A549 (cell line): ENCODE results near the gene ROR2. TPM values are rescaled to one million over a fixed set of nuclear protein-coding genes. Genes with fewer than 3 reads are reported as not detected.

Experiments used
- ATAC-seq, 2 experiments: fragments of 200-7000 bp in 1 of 2; fragments of >200 bp in 1 of 2; cut with Nextera tagmentation in 1 of 2; cut with Tn5 transposase in 1 of 2; 3 replicates each; pipeline versions ENCODE4 v1.8.0 to v1.9.1; 2018 to 2020; ENCODE audit warnings: mild to moderate bottlenecking in 1 of 2, moderate library complexity in 1 of 2
- CTCF ChIA-PET: fragments of 300-600 bp; sonication (Branson Sonifier 250); formaldehyde crosslinking; extraction: SDS; loops from one replicate; lab custom pipeline; 2021; ENCODE audit warnings: antibody characterized with exemption, inconsistent platforms; lab: Yijun Ruan, JAX
- POLR2A ChIA-PET: fragments of 350-600 bp; formaldehyde crosslinking; extraction: SDS; loops from one replicate; lab custom pipeline; 2021; ENCODE audit warnings: antibody characterized with exemption, inconsistent platforms; lab: Yijun Ruan, JAX
- DNase-seq, 2 experiments: peaks; one replicate each; pipeline versions ENCODE4 v3.0.0 to v3.0.0-alpha.2; 2011 to 2016; ENCODE audit warnings: low read depth in 1 of 2, low spot score in 1 of 2
- FAIRE-seq: peaks from 2 replicates; lab custom pipeline; 2011; peaks lifted over from hg19 to GRCh38; lab: Jason Lieb, UNC
- H3K27ac ChIP-seq, 2 experiments: fragments of >200 bp; sonication (Bioruptor Twin); formaldehyde crosslinking; 3 replicates each; pipeline ENCODE4 v1.5.1; 2016 to 2017
- H3K4me1 ChIP-seq: fragments of >200 bp; sonication (Bioruptor Twin); formaldehyde crosslinking; 3 replicates; pipeline ENCODE4 v1.6.1; 2016
- H3K4me2 ChIP-seq: fragments of >200 bp; sonication (Bioruptor Twin); formaldehyde crosslinking; 3 replicates; pipeline ENCODE4 v1.6.1; 2016
- H3K4me3 ChIP-seq: fragments of >200 bp; sonication (Bioruptor Twin); formaldehyde crosslinking; 3 replicates; pipeline ENCODE4 v1.5.1; 2016
- H3K9me3 ChIP-seq: fragments of >200 bp; sonication (Bioruptor Twin); formaldehyde crosslinking; 3 replicates; pipeline ENCODE4 v1.6.1; 2016
- ATOH8 ChIP-seq: fragments of 250-450 bp; sonication (Bioruptor Pico); IDR thresholded peaks from 2 replicates; pipeline ENCODE4 v1.5.0; 2020; ENCODE audit warnings: low read depth, mild to moderate bottlenecking, moderate library complexity
- BCL3 ChIP-seq: fragments of >200 bp; sonication (Bioruptor Twin); formaldehyde crosslinking; IDR thresholded peaks from 3 replicates; pipeline ENCODE4 v1.6.1; 2016
- CBX2 ChIP-seq: fragments of 200-600 bp; sonication (generic); IDR thresholded peaks from 2 replicates; pipeline ENCODE4 v1.6.1; 2016; ENCODE audit warnings: low read depth, mild to moderate bottlenecking, borderline replicate concordance
- CEBPB ChIP-seq, 2 experiments: fragments of >200 bp in 1 of 2; sonication (Bioruptor Twin) in 1 of 2; formaldehyde crosslinking in 1 of 2; IDR thresholded peaks; 2 replicates each; pipeline ENCODE4 v1.6.1; 2012 to 2016
- EP300 ChIP-seq, 2 experiments: fragments of >200 bp; sonication (Bioruptor Twin); formaldehyde crosslinking; IDR thresholded peaks; 2 replicates in 1 of 2; 3 replicates in 1 of 2; pipeline ENCODE4 v1.6.1; 2016 to 2017
- ESRRA ChIP-seq: fragments of 150-350 bp; IDR thresholded peaks from 2 replicates; pipeline ENCODE4 v1.6.1; 2014; ENCODE audit warnings: mild to moderate bottlenecking, low read length, borderline replicate concordance
- GATA3 ChIP-seq: IDR thresholded peaks from 2 replicates; pipeline ENCODE4 v1.6.1; 2012; ENCODE audit warnings: borderline replicate concordance
- HDAC2 ChIP-seq: fragments of 200-600 bp; sonication (generic); IDR thresholded peaks from 2 replicates; pipeline ENCODE4 v1.6.1; 2016
- HES2 ChIP-seq: fragments of >200 bp; sonication (Bioruptor Twin); formaldehyde crosslinking; IDR thresholded peaks from 2 replicates; pipeline ENCODE4 v1.6.1; 2016
- HMGXB4 ChIP-seq: fragments of 250-450 bp; sonication (Bioruptor Pico); IDR thresholded peaks from 2 replicates; pipeline ENCODE4 v1.5.0; 2021; ENCODE audit warnings: mild to moderate bottlenecking, moderate library complexity, borderline replicate concordance
- MYC ChIP-seq: IDR thresholded peaks from 2 replicates; pipeline ENCODE4 v1.6.1; 2012; ENCODE audit warnings: mild to moderate bottlenecking, inconsistent platforms, low read length, improper control_type of control experiment, borderline replicate concordance
- NR3C1 ChIP-seq: fragments of >200 bp; sonication (Bioruptor Twin); formaldehyde crosslinking; IDR thresholded peaks from 3 replicates; pipeline ENCODE4 v1.6.1; 2017
- PHF8 ChIP-seq: fragments of 200-600 bp; sonication (generic); IDR thresholded peaks from 2 replicates; pipeline ENCODE4 v1.6.1; 2016; ENCODE audit warnings: low read depth, mild to moderate bottlenecking, antibody characterized with exemption, moderate library complexity, borderline replicate concordance
- POLR2AphosphoS2 ChIP-seq: conservative IDR thresholded peaks from 2 replicates; pipeline ENCODE4 v1.6.1; 2012; ENCODE audit warnings: low read length, improper control_type of control experiment, inconsistent platforms
- RAD21 ChIP-seq, 2 experiments: fragments of >200 bp in 1 of 2; sonication (Bioruptor Twin) in 1 of 2; formaldehyde crosslinking in 1 of 2; IDR thresholded peaks in 1 of 2; conservative IDR thresholded peaks in 1 of 2; 2 replicates in 1 of 2; 3 replicates in 1 of 2; pipeline ENCODE4 v1.6.1; 2012 to 2018; ENCODE audit warnings: inconsistent platforms in 1 of 2
- RARB ChIP-seq: fragments of 250-450 bp; sonication (Bioruptor Pico); IDR thresholded peaks from 2 replicates; pipeline ENCODE4 v1.8.0; 2021; ENCODE audit warnings: mild to moderate bottlenecking, moderate library complexity
- RCOR1 ChIP-seq: fragments of 150-350 bp; IDR thresholded peaks from 2 replicates; pipeline ENCODE4 v1.6.1; 2014; ENCODE audit warnings: antibody characterized with exemption, low read length, low read depth
- REST ChIP-seq: fragments of 200-600 bp; sonication (generic); IDR thresholded peaks from 2 replicates; pipeline ENCODE4 v1.6.1; 2016; ENCODE audit warnings: antibody characterized with exemption, mild to moderate bottlenecking, moderate library complexity
- RFX5 ChIP-seq: fragments of 450-650 bp; IDR thresholded peaks from 2 replicates; pipeline ENCODE4 v1.7.1; 2014; ENCODE audit warnings: antibody characterized with exemption, mild to moderate bottlenecking, moderate library complexity
- SMC3 ChIP-seq: fragments of >200 bp; sonication (Bioruptor Twin); formaldehyde crosslinking; IDR thresholded peaks from 3 replicates; pipeline ENCODE4 v1.6.1; 2018; ENCODE audit warnings: inconsistent platforms
- ZC3H11A ChIP-seq: fragments of 450-650 bp; IDR thresholded peaks from 2 replicates; pipeline ENCODE4 v1.6.1; 2014; ENCODE audit warnings: antibody characterized with exemption, mild to moderate bottlenecking
- ZSCAN20 ChIP-seq: fragments of 250-450 bp; sonication (Bioruptor Pico); IDR thresholded peaks from 2 replicates; pipeline ENCODE4 v1.8.0; 2022; ENCODE audit warnings: mild to moderate bottlenecking, moderate library complexity
- WGBS: methylation state at CpG from one replicate; pipeline ENCODE4 v1.1.6; 2017; ENCODE audit errors: missing lambda C conversion rate; 5-methylcytosine and 5-hydroxymethylcytosine counted together
- polyA plus RNA-seq, 4 experiments: library from polyadenylated mRNA; depleted of rRNA in 3 of 4; stranded (reverse); fragments of >200 nt; fragmentation: RNase III in 1 of 4; extraction: RNeasy Plus Mini Kit Qiagen cat#74134 plus additional on column Dnase treatment in 1 of 4; gene quantifications; 2 replicates in 3 of 4; 3 replicates in 1 of 4; pipeline ENCODE4 v1.2.3, GENCODE V29; 2011 to 2017
- TF ChIP-seq, protein P1 (sequence below): fragments of >200 bp; sonication (Bioruptor Twin); formaldehyde crosslinking; IDR thresholded peaks from 3 replicates; pipeline ENCODE4 v1.5.1; 2016
- TF ChIP-seq, protein P2 (sequence below): fragments of 450-650 bp; IDR thresholded peaks from 2 replicates; pipeline ENCODE4 v1.6.1; 2014; ENCODE audit warnings: antibody characterized with exemption
- TF ChIP-seq, protein P3 (sequence below): IDR thresholded peaks from 2 replicates; pipeline ENCODE4 v1.6.1; 2012

ROR2 gene
- polyA plus RNA-seq, 2 of the 4 experiments (the other 2 are of a cell fraction) = 0.12 to 0.53 TPM

DNA sequence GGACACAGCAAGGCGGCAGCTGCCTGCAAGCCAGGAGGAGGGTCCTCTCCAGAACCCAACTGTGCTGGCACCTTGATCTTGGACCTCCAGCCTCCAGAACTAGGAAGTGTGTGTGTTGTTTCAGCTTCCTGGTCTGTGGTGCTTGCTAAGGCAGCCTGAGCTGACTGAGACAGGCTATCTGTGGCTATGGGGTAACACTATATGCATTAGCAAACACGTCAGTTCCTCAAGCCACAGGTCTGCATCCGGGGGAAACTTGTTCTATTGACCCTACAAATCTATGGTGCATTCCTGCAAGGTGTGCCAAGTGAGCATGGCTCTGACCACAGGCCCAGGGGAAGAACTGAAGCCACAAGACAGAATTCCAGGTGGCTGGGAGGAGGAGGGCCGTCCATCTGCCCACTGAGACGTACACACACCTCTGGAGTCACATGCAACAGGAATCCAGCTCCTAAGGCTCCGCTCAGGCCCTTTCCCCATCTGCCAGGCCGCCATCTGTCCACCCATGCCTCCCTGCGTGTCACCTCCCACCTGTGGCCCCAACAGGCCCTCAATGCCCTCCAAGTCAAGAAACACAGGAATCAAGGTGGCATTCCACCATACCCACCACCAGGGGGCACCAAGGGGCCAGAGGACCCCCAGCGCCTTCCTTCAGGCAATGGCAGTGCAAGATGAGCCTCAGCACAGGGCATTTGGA lies 174.9 kb downstream of the ROR2 start:
- FAIRE-seq (no peak), ATAC-seq (peak; percentile 83 to 95)
- POLR2A ChIA-PET = no interaction called here
- CTCF ChIA-PET = interaction anchor here (0.5 to 3.4 kb wide), 19 partner anchors 8 to 1002 kb away, joined by 3 to 35 read pairs (median 4); partner anchors contain the start of gene ROR2
- TF ChIP-seq RFX5 = no peak
- TF ChIP-seq RAD21 (conservative IDR thresholded peaks at IDR 0.05 in 1 of 2, IDR thresholded peaks at IDR 0.05 in 1 of 2) = peak; percentile 78 to 89
- TF ChIP-seq ZSCAN20 (CRISPR knock-in tag) = no peak
- TF ChIP-seq HDAC2 = no peak
- TF ChIP-seq ESRRA = peak; percentile 38; the same call in 1 of the 2 replicates
- no peak for TF ChIP-seq POLR2AphosphoS2
- TF ChIP-seq SMC3 = peak; percentile 75
- TF ChIP-seq, protein P1, sequence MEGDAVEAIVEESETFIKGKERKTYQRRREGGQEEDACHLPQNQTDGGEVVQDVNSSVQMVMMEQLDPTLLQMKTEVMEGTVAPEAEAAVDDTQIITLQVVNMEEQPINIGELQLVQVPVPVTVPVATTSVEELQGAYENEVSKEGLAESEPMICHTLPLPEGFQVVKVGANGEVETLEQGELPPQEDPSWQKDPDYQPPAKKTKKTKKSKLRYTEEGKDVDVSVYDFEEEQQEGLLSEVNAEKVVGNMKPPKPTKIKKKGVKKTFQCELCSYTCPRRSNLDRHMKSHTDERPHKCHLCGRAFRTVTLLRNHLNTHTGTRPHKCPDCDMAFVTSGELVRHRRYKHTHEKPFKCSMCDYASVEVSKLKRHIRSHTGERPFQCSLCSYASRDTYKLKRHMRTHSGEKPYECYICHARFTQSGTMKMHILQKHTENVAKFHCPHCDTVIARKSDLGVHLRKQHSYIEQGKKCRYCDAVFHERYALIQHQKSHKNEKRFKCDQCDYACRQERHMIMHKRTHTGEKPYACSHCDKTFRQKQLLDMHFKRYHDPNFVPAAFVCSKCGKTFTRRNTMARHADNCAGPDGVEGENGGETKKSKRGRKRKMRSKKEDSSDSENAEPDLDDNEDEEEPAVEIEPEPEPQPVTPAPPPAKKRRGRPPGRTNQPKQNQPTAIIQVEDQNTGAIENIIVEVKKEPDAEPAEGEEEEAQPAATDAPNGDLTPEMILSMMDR = peak; percentile 77
- TF ChIP-seq, all 56 proteins: peak for 4
- no peaks in the 10 kb centered on the region for H3K4me1 ChIP-seq
- no peaks in the 10 kb centered on the region for H3K9me3 ChIP-seq
- no peak overlapping the region for H3K4me3 ChIP-seq
- no peak overlapping the region for H3K27ac ChIP-seq
- H3K4me2 ChIP-seq = no peak overlapping the region
- 43% methylated on average over 9 of the region's 9 CpGs for WGBS
- DNase-seq = peak; percentile 66 to 75

- ATAC-seq (no peak), FAIRE-seq (no peak), DNase-seq (no peak)
- Histone ChIP-seq H3K4me3 (no peak overlapping the region), H3K4me1 (no peaks in the 10 kb centered on the region), H3K4me2 (no peak overlapping the region), H3K27ac (no peak overlapping the region), H3K9me3 (no peaks in the 10 kb centered on the region)
- POLR2A ChIA-PET = no interaction called here
- WGBS = 46% methylated on average over 14 of the region's 14 CpGs
- CTCF ChIA-PET = interaction anchor here (0.9 to 1.8 kb wide), 4 partner anchors 9 to 858 kb away, joined by 3 to 7 read pairs (median 6); partner anchors contain the start of gene ROR2
- TF ChIP-seq CBX2 = no peak
- no peak for TF ChIP-seq EP300 (IDR thresholded peaks at IDR 0.05)
- TF ChIP-seq PHF8 = no peak
- TF ChIP-seq BCL3 = no peak
- no peak for TF ChIP-seq RAD21 (conservative IDR thresholded peaks at IDR 0.05 in 1 of 2, IDR thresholded peaks at IDR 0.05 in 1 of 2)
- TF ChIP-seq, protein P2, sequence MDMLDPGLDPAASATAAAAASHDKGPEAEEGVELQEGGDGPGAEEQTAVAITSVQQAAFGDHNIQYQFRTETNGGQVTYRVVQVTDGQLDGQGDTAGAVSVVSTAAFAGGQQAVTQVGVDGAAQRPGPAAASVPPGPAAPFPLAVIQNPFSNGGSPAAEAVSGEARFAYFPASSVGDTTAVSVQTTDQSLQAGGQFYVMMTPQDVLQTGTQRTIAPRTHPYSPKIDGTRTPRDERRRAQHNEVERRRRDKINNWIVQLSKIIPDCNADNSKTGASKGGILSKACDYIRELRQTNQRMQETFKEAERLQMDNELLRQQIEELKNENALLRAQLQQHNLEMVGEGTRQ = no peak
- no peak for TF ChIP-seq SMC3
- TF ChIP-seq MYC = no peak
- TF ChIP-seq NR3C1 = no peak
- TF ChIP-seq RCOR1 = no peak
- TF ChIP-seq CEBPB (IDR thresholded peaks at IDR 0.05) = no peak
- TF ChIP-seq ATOH8 (CRISPR knock-in tag) = no peak
- no peak for TF ChIP-seq RARB (CRISPR knock-in tag)
- no peak for TF ChIP-seq ZC3H11A
- TF ChIP-seq GATA3 = no peak
- TF ChIP-seq REST = no peak
- TF ChIP-seq HES2 = no peak
- TF ChIP-seq, protein P3, sequence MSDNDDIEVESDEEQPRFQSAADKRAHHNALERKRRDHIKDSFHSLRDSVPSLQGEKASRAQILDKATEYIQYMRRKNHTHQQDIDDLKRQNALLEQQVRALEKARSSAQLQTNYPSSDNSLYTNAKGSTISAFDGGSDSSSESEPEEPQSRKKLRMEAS = no peak
- no peak for TF ChIP-seq HMGXB4 (CRISPR knock-in tag)
These were observed 176.9 kb downstream of the ROR2 start for GRCh38 chr9:91773156-91773555.
